ENCODE measurements around the gene ANKH. TPM values are rescaled to one million over a fixed set of nuclear protein-coding genes. Genes with fewer than 3 reads are reported as not detected.

Gene ANKH
- total and polyA plus RNA-seq, 4 donors, result 9.3 to 57.1 (median 37.4) TPM

- WGBS, result 100% methylated on average over 1 of the region's 1 CpG
- H3K27me3 ChIP-seq (ENCODE audit: control insufficient read depth in 4 of 4, insufficient read depth in 4 of 4, low read length in 3 of 4), result no peaks in the 10 kb centered on the region
- TF ChIP-seq ATF3 (IDR thresholded peaks at IDR 0.05) (no peak), RAD21 (IDR thresholded peaks at IDR 0.05) (no peak), SP1 (IDR thresholded peaks at IDR 0.05) (no peak), TAF1 (conservative IDR thresholded peaks at IDR 0.05) (no peak), GABPA (IDR thresholded peaks at IDR 0.05 in 1 of 2, conservative IDR thresholded peaks at IDR 0.05 in 1 of 2) (no peak), YY1 (IDR thresholded peaks at IDR 0.05) (no peak), HNF4G (IDR thresholded peaks at IDR 0.05) (no peak), NR2F2 (IDR thresholded peaks at IDR 0.05) (no peak), HNF4A (conservative IDR thresholded peaks at IDR 0.05) (no peak), MAX (IDR thresholded peaks at IDR 0.05) (no peak), ZBTB33 (IDR thresholded peaks at IDR 0.05) (no peak), EGR1 (IDR thresholded peaks at IDR 0.05; ENCODE audit: low read depth in 2 of 2) (no peak), FOXA1 (IDR thresholded peaks at IDR 0.05) (no peak), FOXA2 (IDR thresholded peaks at IDR 0.05) (no peak), CTCF (IDR thresholded peaks at IDR 0.05; ENCODE audit: low read depth, low read length, missing input control) (no peak), REST (IDR thresholded peaks at IDR 0.05) (no peak), RXRA (IDR thresholded peaks at IDR 0.05) (no peak), JUND (IDR thresholded peaks at IDR 0.05) (no peak)
These were observed 12.4 kb downstream of the ANKH start for GRCh38 chr5:14859150-14859549.

More at GRCh38 chr5:14859150-14859549, 12.4 kb downstream of the ANKH start:
- H3K36me3 ChIP-seq (ENCODE audit: control insufficient read depth in 4 of 4, insufficient read depth in 3 of 4, low read depth in 1 of 4, low read length in 3 of 4), result no peaks in the 10 kb centered on the region
- no peak overlapping the region for H3K4me3 ChIP-seq (ENCODE audit: low read depth in 1 of 3, low read length in 3 of 3)
- H3K9me3 ChIP-seq (ENCODE audit: control insufficient read depth in 4 of 4, low read length in 3 of 4), result no peaks in the 10 kb centered on the region
- H3K27ac ChIP-seq (ENCODE audit: low read depth in 1 of 2, low read length in 2 of 2), result no peak overlapping the region
- no peak for DNase-seq (ENCODE audit: low spot score)
- H3K4me1 ChIP-seq (ENCODE audit: control insufficient read depth in 4 of 4, insufficient read depth in 4 of 4, low read length in 3 of 4), result peaks cover 5 to 24% (median 9%) of the 10 kb centered on the region in 4 donors
- H3K9ac ChIP-seq (ENCODE audit: low read depth in 1 of 2, low read length in 2 of 2), result no peak overlapping the region
